Fibroblast of skin of right quadriceps (primary cell): ENCODE results near the gene URB1.
"Not testable (repeated sequence)": the region's sequence is repeated elsewhere in the genome, so short reads cannot be mapped to it uniquely, and the experiment has no call there.

Experiments used
- DNase-seq: peaks from one replicate; pipeline ENCODE4 v3.0.0-alpha.2; 2013

URB1 gene

GRCh38 chr21:32281531-32281930 lies 111.3 kb downstream of the URB1 start:
- DNase-seq, result no peak

GRCh38 chr21:32279377-32279680 lies 113.5 kb downstream of the URB1 start:
- no peak for DNase-seq

DNA sequence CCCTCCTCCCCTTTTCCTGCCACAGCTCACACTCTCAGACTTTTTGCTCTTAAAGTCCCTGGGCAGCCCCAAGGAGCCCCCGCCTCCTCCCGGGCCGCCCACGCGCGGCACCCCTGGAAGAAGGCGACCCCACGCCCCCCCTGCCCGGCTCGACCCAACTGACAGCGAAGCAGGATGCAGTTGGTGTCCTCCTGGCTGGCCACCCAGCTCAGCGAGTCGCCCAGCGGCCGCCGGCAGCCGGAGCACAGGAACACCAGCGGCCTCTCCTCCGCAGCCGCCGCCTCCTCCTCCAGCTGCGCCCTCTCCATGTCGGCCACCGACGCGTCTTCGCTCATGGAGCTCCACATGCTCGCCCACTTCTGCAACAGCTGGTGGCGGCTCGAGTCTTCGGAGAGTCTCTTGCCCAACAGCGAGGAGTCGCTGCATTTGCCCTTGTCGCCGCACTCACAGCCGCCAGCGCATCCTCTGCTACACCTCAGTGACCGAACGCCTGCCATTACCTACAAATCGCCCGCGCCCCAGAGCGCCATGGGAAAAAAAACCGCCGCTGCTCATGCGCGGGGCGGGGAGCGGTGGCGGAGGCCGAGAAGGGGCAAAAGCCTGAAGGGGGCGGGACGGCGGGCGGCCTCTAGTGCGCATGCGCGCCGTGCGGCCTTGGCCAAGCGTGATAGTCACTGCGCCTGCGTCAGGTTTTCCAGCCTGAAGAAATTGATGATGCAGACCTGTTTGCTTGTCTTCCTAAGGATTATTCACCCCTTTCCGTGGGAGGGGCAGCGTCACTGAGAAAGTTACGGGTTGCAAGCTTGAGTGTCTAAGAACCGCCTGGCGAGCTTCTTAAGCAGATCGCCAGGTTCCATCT lies 114.1 kb downstream of the URB1 start, which contains the start of gene MIS18A:
TSS of gene MIS18A (minus strand) at position 532 of the 859 bp plus-strand sequence. CDS start at position 497, 35 bp downstream.
- peak; percentile 94 for DNase-seq

DNA sequence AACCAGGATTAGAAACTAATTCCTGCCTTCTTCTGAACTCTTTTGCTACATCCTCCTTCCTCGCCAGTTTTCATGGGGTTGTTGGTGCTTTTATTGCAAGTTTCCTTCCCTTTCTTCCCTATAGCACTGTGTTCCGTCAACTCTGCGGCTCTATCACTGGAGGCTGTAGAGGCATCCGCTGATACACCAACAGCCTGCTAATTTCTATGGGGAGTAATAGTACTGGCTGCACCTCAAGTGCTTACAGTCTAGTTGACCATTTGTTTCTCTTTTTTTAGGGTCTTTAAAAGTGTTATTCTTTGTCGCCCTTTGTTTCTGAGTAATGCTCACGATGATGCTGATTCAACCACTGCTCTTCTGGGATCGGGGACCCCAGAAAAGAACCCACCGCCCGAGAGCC lies 114.7 kb downstream of the URB1 start:
- DNase-seq, result no peak

DNA sequence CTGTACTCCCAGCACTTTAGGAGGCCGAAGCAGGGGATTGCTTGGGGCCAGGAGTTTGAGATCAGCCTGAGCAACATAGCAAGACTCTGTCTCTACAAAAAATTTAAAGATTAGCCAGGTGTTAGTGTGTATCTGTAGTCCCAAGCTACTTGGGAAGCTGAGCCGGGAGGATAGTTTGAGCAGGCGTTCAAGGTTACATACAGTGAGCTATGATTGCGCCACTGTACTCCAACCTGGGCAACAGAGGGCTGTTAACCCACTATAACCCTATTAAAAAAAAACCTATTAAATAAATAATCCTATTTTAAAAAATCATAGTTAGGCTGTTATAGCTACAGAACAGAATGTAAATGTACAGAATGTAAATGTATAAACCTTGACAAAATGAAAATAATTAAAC lies 116.1 kb downstream of the URB1 start:
- DNase-seq, result no peak

DNA sequence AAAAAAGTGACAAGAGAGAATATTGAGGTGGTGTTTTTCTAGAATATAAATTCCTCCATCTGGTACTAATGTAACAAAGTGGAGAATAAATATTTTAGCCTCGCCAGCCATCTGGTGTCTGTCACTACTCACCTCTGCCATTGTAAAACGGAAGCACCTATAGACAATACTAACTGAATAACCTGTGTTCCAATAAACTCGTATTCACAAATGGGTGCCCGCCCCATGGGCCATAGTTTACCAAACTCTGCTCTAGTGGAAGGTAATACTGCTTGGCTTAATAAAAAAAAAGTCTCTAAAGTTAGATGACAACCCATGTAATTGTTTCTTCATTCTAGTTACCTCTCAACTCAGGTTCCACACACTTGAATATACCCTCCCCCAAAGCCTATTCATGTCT lies 122.1 kb downstream of the URB1 start:
- no peak for DNase-seq

DNA sequence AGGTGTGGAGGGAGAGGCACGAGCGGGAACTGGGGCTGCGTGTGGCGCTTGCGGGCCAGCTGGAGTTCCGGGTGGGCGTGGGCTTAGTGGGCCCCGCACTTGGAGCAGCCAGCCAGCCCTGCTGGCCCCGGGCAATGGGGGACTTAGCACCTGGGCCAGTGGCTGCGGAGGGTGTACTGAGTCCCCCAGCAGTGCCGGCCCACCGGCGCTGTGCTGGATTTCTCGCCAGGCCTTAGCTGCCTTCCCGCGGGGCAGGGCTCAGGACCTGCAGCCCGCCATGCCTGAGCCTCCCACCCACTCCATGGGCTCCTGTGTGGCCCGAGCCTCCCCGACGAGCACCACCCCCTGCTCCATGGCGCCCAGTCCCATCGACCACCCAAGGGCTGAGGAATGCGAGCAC lies 127.5 kb downstream of the URB1 start:
- not testable (repeated sequence) for DNase-seq

DNA sequence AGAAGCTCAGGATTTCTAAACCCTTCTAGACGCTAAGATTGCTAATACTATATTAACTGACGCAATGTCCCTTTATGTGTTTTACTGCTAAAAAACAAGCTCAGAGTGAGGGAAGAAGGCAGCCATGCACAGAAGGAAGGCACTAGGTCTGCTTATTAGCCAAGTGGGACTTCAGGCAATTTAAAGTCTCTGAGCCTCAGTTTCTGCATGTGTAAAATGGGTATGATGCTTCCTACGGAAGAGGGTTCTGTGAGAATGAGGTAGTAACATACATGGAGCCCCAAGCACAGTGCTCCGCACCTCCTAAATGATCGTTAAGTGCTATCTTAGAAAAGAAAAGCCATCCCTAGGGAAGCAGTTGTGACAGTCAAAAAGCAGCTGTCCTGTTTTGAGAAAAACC lies 130.9 kb downstream of the URB1 start:
- DNase-seq, result no peak
